Glomerular visceral epithelial cell (primary cell): ENCODE data around the gene OR10D3.
"Not testable (repeated sequence)": the region's sequence is repeated elsewhere in the genome, so short reads cannot be mapped to it uniquely, and the experiment has no call there.

Source experiments
- DNase-seq: peaks from one replicate; pipeline ENCODE4 v3.0.0-alpha.2; 2016; ENCODE audit errors: extremely low spot score

Gene OR10D3, protein sequence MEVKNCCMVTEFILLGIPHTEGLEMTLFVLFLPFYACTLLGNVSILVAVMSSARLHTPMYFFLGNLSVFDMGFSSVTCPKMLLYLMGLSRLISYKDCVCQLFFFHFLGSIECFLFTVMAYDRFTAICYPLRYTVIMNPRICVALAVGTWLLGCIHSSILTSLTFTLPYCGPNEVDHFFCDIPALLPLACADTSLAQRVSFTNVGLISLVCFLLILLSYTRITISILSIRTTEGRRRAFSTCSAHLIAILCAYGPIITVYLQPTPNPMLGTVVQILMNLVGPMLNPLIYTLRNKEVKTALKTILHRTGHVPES

GRCh38 chr11:124183068-124183467 lies at the start of gene OR10D3:
Gene OR10D3 (plus strand): TSS chr11:124183345. CDS start chr11:124185270, 1,925 bp downstream.
- DNase-seq: no peak

DNA sequence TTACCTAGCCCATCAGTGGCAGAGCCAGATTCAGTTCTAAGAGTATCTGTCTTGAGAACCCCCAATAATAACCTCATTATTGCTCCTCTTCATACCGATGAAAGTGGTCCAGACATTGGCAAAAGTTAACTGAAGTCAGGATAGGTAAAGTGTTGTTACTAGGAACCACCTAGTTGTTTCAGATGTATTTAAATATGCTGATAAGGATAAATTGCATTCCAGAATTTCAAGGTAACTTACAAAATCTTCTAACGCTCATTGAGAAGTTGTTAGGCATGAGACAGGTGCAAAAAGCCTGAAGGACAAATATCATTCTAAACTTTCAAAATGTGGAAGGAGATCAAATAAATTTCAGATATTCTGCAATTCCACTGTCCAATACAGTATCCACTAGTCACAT lies 40.1 kb upstream of the OR10D3 start:
- DNase-seq: no peak

DNA sequence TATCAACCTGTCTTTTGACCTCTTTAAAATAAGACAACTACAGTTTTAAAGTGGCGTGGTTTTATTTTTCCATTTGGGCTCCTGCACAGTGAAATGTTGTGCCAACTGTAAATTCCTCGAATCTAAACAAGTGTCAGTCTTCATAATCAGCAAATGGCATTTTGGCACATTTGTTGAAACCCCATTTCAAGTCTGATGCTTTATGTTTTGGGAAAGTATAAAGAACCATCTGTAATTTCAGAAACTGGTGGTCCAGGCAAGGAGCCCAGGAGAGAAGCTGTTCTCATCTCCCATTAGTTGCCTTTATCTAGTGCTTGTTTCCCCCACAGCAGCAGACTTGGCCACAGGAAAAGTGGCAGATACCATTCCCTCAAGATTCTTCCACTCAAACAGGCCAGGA lies 35.2 kb upstream of the OR10D3 start:
- DNase-seq: no peak

DNA sequence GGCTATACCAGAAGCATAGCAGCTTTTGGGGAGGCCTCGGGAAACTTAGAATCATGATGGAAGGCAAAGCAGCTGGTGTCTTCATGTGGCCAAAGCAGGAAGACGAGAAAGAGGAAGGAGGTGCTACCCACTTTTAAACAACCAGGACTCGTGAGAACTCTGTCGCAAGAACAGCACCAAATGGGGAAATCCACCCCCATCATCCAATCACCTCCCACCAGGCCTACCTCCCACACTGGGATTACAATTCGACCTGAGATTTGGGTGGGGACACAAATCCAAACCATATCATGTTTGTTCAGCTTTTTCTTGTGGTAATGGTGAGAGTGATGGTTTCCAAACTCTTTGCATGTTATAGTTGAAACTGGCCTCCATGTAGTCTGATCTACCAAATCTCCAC lies 32.5 kb upstream of the OR10D3 start:
- DNase-seq: no peak

GRCh38 chr11:124152770-124153407 lies 30.3 kb upstream of the OR10D3 start:
- DNase-seq: no peak

DNA sequence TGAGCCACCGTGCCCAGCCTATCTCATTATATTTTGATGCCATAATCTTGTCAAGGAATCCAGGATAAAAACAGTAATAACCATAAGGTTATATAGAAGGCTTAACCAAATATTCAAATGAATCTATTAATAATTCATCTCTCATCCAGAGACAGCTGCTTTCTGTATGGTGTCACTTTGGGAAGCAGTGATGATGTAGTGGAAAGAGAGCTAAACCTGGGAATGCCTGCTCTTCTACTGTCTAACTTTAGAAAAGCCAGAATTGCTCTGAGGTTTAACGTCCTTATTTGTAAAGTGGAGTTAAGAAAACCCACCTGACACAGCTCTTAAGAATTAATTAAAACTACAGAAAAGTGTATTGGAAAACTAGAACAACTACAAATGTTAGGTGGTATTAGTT lies 29.3 kb upstream of the OR10D3 start:
- DNase-seq: no peak

GRCh38 chr11:124159481-124159880 lies 23.7 kb upstream of the OR10D3 start:
- DNase-seq: no peak

DNA sequence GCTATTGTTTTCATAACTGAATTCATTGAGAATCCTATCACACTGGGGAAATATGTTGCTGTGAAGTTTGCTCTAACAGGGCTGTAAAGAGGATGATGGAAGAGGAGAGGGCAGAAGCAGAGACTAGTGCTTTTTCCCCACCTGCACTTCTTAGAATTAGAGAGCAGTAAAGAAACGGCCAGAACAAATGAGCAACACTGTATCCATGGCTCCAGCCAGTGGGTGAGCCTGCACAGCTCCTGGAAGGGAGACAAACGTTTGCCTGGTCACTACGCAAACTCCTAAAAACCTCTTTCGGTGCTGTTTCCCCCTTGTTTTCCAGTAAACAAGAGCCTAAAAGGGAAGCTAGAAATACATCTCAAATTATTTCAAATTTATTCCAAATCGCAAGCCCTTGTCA lies 22.2 kb upstream of the OR10D3 start:
- DNase-seq: no peak

DNA sequence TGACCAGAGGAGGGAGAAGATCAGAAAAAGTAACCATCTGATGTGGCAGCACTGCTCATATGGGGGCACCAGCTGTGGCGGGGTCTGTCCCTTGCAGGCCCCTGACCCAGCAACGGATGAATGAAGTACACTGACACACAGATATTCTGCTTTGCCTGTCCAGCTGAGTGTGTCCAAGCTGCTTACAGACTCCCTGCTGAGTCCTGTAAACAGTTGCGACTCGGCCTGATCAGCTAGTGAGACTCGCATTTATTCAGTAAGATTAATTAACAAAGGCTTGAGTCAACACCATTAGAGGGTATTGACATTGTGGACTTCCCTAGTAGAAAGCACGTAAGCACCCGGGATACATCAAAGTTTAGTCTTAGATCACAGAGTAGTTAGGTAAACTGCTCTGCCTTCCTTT lies 15.3 kb upstream of the OR10D3 start:
- no peak for DNase-seq

- no peak for DNase-seq
These were observed 14.3 kb upstream of the OR10D3 start for GRCh38 chr11:124168796-124169195.

DNA sequence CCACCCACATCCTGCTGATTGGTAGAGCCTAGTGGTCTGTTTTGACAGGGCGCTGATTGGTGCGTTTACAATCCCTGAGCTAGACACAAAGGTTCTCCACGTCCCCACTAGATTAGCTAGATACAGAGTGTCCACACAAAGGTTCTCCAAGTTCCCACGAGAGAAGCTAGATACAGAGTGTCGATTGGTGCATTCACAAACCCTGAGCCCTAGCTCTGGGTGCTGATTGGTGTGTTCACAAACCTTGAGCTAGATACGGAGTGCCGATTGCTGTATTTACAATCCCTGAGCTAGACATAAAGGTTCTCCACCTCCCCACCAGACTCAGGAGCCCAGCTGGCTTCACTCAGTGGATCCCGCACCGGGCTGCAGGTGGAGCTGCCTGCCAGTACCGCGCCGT lies 12.8 kb upstream of the OR10D3 start:
- DNase-seq: not testable (repeated sequence)

DNA sequence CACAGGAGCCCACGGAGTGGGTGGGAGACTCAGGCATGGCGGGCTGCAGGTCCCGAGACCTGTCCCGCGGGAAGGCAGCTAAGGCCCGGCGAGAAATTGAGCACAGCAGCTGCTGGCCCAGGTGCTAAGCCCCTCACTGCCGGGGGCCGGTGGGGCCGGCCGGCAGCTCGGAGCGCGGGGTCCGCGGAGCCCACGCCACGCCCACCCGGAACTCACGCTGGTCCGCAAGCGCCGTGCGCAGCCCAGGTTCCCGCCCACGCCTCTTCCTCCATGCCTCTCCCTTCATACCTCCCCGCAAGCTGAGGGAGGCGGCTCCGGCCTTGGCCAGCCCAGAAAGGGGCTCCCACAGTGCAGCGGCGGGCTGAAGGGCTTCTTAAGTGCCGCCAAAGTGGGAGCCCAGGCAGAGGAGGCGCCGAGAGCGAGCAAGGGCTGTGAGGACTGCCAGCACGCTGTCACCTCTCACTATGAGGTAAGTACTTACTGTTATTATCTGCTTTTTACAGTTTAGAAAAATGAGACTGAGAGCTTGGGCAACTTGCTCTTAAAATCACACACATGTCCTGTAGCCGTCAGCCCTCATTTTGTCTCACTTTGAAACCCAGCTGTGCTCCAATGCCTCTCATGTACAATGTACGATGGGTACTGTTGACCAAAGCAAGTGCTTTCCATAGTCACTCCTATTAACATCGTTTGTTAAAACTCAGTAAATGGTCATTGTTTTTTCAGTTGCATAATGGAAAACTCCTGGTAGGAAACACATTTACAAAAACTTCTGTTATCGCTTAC lies 12.2 kb upstream of the OR10D3 start:
- DNase-seq: no peak

DNA sequence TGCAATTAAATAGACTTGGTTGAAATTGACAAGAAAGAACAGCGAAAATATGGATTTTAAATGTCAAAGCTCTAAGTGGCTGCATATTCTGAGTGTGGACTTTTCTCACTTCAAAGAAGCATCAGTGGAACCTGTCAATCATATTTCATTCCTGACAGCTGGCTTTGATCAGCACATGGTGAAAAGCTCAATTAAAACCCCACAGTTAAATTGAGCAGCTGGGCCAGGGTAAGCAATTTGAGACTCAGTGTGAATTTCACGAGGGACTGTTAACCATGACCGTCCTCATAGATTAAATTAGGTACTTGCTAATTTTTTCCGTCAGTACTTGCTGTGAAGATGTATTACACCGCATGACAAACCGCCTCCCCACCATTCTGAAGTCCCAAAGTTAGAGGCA lies 11.0 kb upstream of the OR10D3 start:
- no peak for DNase-seq

- DNase-seq: no peak
These were observed 10.5 kb upstream of the OR10D3 start for GRCh38 chr11:124172599-124172998.

GRCh38 chr11:124174001-124174583 lies 9.1 kb upstream of the OR10D3 start:
- DNase-seq: peak; percentile 24

GRCh38 chr11:124176925-124177715 lies 6.0 kb upstream of the OR10D3 start:
- no peak for DNase-seq

GRCh38 chr11:124179310-124179709 lies 3.8 kb upstream of the OR10D3 start:
- DNase-seq: no peak

- no peak for DNase-seq
These were observed 7.4 kb downstream of the OR10D3 start for GRCh38 chr11:124190298-124191139.

- DNase-seq: no peak
These were observed 10.3 kb downstream of the OR10D3 start for GRCh38 chr11:124193221-124194010.
